RWPE2 (cell line): ENCODE measurements around the gene EBF4.

Experiments
- ATAC-seq: fragments of 200-7000 bp; cut with Tn5 transposase; 3 replicates; pipeline ENCODE4 v1.9.1; 2021; ENCODE audit warnings: low read depth
- DNase-seq: peaks from one replicate; pipeline ENCODE4 v3.0.0-alpha.2; 2020; ENCODE audit warnings: low spot score
- H3K27ac ChIP-seq: fragments of 450-650 bp; 2 replicates; pipeline ENCODE4 v1.5.1; 2017; ENCODE audit warnings: mild to moderate bottlenecking; ENCODE audit not compliant: poor library complexity, severe bottlenecking
- H3K27me3 ChIP-seq: fragments of 250-450 bp; sonication (Bioruptor Pico); 2 replicates; pipeline ENCODE4 v1.5.1; 2021; ENCODE audit warnings: mild to moderate bottlenecking, moderate library complexity; ENCODE audit not compliant: insufficient read depth, poor library complexity, severe bottlenecking
- H3K36me3 ChIP-seq: fragments of 250-450 bp; sonication (Bioruptor Pico); 2 replicates; pipeline ENCODE4 v1.5.1; 2020; ENCODE audit warnings: low read depth, mild to moderate bottlenecking, moderate library complexity
- H3K4me1 ChIP-seq: fragments of 250-450 bp; sonication (Bioruptor Pico); 2 replicates; pipeline ENCODE4 v1.5.1; 2021; ENCODE audit warnings: mild to moderate bottlenecking, moderate library complexity; ENCODE audit not compliant: insufficient read depth, poor library complexity, severe bottlenecking
- H3K4me3 ChIP-seq: fragments of 250-450 bp; sonication (Bioruptor Pico); 2 replicates; pipeline ENCODE4 v1.5.1; 2021; ENCODE audit warnings: mild to moderate bottlenecking, moderate library complexity; ENCODE audit not compliant: severe bottlenecking
- H3K9me3 ChIP-seq: fragments of 250-450 bp; sonication (Bioruptor Pico); 2 replicates; pipeline ENCODE4 v1.5.1; 2021; ENCODE audit warnings: mild to moderate bottlenecking, moderate library complexity; ENCODE audit not compliant: severe bottlenecking
- TF ChIP-seq, protein P1 (sequence below): fragments of 450-650 bp; IDR thresholded peaks from one replicate; pipeline ENCODE4 v1.5.1; 2017; ENCODE audit warnings: mild to moderate bottlenecking, moderate library complexity; ENCODE audit not compliant: poor library complexity, severe bottlenecking

Gene EBF4

DNA sequence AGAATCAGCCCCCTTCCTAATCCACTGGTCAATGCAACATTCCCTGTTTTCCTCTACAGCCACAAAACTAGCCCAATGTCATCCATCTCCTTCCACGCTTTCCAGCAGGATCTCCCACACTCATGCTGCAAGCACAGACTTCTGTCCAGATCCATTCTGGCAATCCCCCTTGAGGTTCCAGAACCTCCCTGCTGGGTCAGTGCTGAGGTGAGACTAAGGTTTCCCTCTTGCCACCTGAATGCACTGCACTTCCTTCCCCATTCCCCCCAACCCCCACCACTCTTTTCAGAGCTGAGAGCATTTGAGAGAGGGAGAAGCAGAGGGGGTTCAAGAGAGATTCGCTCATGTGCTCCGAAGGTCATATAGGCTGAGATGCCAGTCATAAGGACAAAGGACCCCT is 43.9 kb downstream of the EBF4 start:
- H3K36me3 ChIP-seq = no peaks in the 10 kb centered on the region
- no peak overlapping the region for H3K27ac ChIP-seq
- ATAC-seq (no peak), DNase-seq (no peak)
- H3K4me1 ChIP-seq = no peaks in the 10 kb centered on the region
- no peaks in the 10 kb centered on the region for H3K9me3 ChIP-seq
- TF ChIP-seq, protein P1, sequence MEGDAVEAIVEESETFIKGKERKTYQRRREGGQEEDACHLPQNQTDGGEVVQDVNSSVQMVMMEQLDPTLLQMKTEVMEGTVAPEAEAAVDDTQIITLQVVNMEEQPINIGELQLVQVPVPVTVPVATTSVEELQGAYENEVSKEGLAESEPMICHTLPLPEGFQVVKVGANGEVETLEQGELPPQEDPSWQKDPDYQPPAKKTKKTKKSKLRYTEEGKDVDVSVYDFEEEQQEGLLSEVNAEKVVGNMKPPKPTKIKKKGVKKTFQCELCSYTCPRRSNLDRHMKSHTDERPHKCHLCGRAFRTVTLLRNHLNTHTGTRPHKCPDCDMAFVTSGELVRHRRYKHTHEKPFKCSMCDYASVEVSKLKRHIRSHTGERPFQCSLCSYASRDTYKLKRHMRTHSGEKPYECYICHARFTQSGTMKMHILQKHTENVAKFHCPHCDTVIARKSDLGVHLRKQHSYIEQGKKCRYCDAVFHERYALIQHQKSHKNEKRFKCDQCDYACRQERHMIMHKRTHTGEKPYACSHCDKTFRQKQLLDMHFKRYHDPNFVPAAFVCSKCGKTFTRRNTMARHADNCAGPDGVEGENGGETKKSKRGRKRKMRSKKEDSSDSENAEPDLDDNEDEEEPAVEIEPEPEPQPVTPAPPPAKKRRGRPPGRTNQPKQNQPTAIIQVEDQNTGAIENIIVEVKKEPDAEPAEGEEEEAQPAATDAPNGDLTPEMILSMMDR = no peak
- no peaks in the 10 kb centered on the region for H3K27me3 ChIP-seq
- no peak overlapping the region for H3K4me3 ChIP-seq

DNA sequence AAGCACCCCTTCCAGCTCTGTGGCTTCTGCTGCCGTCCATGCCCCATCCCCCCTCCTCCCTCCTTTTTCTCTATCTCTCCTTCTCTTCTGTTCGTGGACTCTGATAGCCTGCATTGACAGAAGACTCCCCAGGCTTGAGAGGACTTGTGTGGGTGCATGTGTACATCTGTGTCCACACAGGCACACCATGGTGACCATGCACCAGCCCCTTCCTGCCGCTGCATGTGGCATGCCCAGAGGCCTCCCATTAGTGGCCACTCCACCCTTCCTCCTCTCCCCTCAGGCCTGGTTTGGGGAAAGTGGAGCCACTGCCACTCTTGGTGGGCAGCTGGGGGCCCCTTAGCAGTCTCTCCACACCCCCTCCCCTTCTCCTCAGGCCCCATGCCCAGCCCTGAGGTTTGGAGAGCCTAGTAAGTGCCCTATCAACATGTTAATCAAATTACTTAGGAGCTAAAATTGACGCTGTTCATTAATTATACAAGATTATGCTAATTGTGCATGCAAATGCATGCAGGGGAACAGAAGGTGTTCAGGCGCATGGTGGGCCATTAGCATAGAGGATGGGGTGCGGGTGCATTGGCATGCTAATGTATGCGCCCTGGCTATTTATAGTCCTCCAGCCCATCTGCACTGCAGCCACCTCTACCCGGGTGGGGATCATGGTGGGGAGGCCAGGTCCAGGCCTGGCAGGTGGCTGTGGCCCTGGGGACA is 45.9 kb downstream of the EBF4 start:
- Histone ChIP-seq H3K4me3 (no peak overlapping the region), H3K27me3 (no peaks in the 10 kb centered on the region), H3K9me3 (no peaks in the 10 kb centered on the region), H3K36me3 (no peaks in the 10 kb centered on the region), H3K4me1 (no peaks in the 10 kb centered on the region), H3K27ac (no peak overlapping the region)
- no peak for DNase-seq
- TF ChIP-seq, protein P1 = no peak
- no peak for ATAC-seq

DNA sequence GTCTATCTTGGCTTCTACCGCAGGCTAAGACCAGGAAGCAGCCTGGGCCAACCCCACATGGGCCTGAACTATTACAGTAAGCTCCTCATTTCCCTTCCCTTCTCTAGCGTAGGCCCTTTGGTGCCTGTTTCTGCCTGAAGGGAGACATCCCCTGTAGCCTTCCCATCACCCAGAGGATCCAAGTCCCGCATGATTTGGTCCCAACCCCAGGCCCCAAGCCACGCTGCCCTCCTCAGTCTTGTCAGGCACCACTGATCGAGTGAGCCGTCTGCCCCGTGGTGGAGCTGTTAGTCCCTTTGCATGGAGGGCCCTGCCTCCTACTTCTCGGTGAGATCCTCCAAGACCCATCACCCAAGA is 46.4 kb downstream of the EBF4 start:
- no peak for DNase-seq
- Histone ChIP-seq H3K27ac (no peak overlapping the region), H3K36me3 (no peaks in the 10 kb centered on the region), H3K4me3 (no peak overlapping the region), H3K9me3 (no peaks in the 10 kb centered on the region), H3K4me1 (no peaks in the 10 kb centered on the region), H3K27me3 (no peaks in the 10 kb centered on the region)
- ATAC-seq = no peak
- TF ChIP-seq, protein P1 = no peak

DNA sequence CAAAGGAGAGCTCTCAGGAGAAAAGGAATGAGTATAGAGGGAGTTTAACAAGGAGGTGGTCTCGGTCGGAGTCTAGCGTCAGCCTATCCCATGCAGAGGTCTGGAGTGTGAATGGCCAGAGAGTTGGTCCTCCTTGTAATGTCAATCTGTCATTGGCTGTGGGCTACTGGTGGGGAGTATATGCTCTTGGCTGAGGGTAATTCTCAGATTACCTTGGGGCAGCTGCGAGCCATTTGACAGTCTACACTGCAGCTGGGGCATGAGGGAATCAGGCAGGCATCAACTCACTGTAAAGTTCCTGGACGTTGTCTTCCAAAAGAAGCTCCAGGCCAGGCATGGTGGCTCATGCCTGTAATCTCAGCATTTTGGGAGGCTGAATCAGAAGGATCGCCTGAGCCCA is 48.1 kb downstream of the EBF4 start:
- no peak overlapping the region for H3K27ac ChIP-seq
- no peaks in the 10 kb centered on the region for H3K4me1 ChIP-seq
- H3K36me3 ChIP-seq = no peaks in the 10 kb centered on the region
- H3K9me3 ChIP-seq = no peaks in the 10 kb centered on the region
- TF ChIP-seq, protein P1 = no peak
- H3K4me3 ChIP-seq = no peak overlapping the region
- no peaks in the 10 kb centered on the region for H3K27me3 ChIP-seq
- DNase-seq = no peak
- no peak for ATAC-seq

DNA sequence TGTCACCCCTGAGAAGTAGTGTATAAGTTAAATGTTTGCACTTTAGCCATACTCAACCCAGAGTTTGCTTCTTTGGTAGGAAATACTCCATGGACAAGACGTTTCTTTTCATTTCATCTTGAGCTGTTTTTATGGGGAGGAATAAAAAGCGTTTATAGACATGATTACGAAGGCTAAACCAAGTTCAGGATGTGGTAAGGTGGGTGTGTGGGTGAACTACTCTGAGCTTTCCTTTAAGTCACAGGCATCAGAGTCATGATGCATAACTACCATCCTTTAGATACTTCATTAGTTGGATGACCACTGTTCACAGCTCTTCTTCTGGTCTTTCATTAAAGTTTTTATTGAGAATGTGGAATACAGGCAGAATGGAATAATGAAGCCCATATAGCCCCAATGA is 48.9 kb downstream of the EBF4 start:
- no peaks in the 10 kb centered on the region for H3K36me3 ChIP-seq
- H3K27ac ChIP-seq = no peak overlapping the region
- H3K9me3 ChIP-seq = no peaks in the 10 kb centered on the region
- DNase-seq (no peak), ATAC-seq (no peak)
- TF ChIP-seq, protein P1 = no peak
- H3K27me3 ChIP-seq = no peaks in the 10 kb centered on the region
- no peaks in the 10 kb centered on the region for H3K4me1 ChIP-seq
- no peak overlapping the region for H3K4me3 ChIP-seq
